ENCODE measurements around the gene SYNE4. TPM values are rescaled to one million over a fixed set of nuclear protein-coding genes. Genes with fewer than 3 reads are reported as not detected.
A peak's percentile ranks its signal among the peaks of the same experiment; 100 is the strongest.

Gene SYNE4, protein sequence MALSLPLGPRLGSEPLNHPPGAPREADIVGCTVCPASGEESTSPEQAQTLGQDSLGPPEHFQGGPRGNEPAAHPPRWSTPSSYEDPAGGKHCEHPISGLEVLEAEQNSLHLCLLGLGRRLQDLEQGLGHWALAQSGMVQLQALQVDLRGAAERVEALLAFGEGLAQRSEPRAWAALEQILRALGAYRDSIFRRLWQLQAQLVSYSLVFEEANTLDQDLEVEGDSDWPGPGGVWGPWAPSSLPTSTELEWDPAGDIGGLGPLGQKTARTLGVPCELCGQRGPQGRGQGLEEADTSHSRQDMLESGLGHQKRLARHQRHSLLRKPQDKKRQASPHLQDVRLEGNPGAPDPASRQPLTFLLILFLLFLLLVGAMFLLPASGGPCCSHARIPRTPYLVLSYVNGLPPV
- 1 to 10 TPM; 1.6 TPM for total RNA-seq
- 0.87 TPM for polyA plus RNA-seq (2013, experiment 1 of 2)
- polyA plus RNA-seq (2013, experiment 2 of 2), result 1.4 TPM
- total RNA-seq, result 0.08 to 2.9 (median 1.0) reads per million in 172 experiments

DNA sequence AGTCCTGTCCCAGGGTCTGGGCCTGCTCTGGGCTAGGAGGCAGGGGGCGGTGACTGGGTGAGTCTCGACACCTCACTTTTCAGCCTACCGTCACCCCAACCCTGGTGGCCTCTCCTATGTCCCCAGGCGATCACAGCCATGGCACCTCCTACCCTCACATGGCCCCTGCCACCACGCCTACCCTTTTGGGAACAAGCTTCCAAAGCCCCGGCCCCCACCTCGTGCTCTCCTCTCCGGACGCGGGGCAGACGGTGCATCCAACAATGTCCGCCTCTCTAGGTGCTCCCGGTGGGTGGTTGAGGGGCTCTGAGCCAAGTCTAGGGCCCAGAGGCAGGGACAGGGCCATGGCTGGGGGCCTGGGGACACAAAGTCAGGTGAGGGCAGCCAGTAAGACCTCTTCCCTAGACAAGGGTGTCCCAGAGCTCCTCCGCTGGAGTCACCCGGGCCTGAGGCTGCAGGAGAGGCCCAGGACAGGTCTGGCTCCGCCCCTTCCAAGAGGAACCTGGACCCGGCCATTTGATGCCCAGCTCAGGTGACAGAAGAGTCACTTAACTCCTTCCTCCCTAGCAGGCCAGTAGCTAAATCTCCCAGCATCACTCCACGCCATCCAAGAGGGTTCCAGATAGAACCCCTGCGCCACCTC, at the start of gene SYNE4:
SYNE4 (minus strand) TSS at position 478 of the 643 bp plus-strand sequence; CDS start at position 346, 132 bp downstream.
- Mint-ChIP-seq H3K27ac (peak within 1 kb of the TSS; percentile 44), H3K4me1 (ENCODE audit: low read depth) (peaks cover 20% of the 10 kb centered on the region), H3K4me3 (peak within 1 kb of the TSS; percentile 79), H3K9me3 (no peaks in the 10 kb centered on the region), H3K27me3 (no peaks in the 10 kb centered on the region), H3K36me3 (ENCODE audit: low read depth) (no peaks in the 10 kb centered on the region)
- POLR2A ChIA-PET, result interaction anchor here (2.9 kb wide), 1 partner anchor 13 kb away, joined by 13 read pairs; the partner anchor contains the start of gene SDHAF1
- H3K9me3 ChIP-seq (ENCODE audit: control insufficient read depth in 1 of 2, insufficient read depth in 1 of 2, low read length in 2 of 2), result no peaks in the 10 kb centered on the region
- peak within 1 kb of the TSS; percentile 31 for H3K4me3 ChIP-seq (ENCODE audit: low read length)
- H3K4me1 ChIP-seq (ENCODE audit: insufficient read depth, low read length), result peaks cover 30% of the 10 kb centered on the region
- DNase-seq (no peak), ATAC-seq (ENCODE audit: poor library complexity) (no peak)
- no peaks in the 10 kb centered on the region for H3K27me3 ChIP-seq (ENCODE audit: control insufficient read depth in 1 of 2, insufficient read depth in 2 of 2, low read length in 2 of 2)
- H3K27ac ChIP-seq (ENCODE audit: low read depth in 1 of 2, low read length in 2 of 2), result no peak within 1 kb of the TSS
- CTCF ChIA-PET, result no interaction called here
- TF ChIP-seq, protein P1, sequence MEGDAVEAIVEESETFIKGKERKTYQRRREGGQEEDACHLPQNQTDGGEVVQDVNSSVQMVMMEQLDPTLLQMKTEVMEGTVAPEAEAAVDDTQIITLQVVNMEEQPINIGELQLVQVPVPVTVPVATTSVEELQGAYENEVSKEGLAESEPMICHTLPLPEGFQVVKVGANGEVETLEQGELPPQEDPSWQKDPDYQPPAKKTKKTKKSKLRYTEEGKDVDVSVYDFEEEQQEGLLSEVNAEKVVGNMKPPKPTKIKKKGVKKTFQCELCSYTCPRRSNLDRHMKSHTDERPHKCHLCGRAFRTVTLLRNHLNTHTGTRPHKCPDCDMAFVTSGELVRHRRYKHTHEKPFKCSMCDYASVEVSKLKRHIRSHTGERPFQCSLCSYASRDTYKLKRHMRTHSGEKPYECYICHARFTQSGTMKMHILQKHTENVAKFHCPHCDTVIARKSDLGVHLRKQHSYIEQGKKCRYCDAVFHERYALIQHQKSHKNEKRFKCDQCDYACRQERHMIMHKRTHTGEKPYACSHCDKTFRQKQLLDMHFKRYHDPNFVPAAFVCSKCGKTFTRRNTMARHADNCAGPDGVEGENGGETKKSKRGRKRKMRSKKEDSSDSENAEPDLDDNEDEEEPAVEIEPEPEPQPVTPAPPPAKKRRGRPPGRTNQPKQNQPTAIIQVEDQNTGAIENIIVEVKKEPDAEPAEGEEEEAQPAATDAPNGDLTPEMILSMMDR (IDR thresholded peaks at IDR 0.05), result no peak
- H3K36me3 ChIP-seq (ENCODE audit: insufficient read depth, low read length), result no peaks in the 10 kb centered on the region
- intact Hi-C loops (cut with DNase I, micrococcal nuclease), result no loop called here

DNA sequence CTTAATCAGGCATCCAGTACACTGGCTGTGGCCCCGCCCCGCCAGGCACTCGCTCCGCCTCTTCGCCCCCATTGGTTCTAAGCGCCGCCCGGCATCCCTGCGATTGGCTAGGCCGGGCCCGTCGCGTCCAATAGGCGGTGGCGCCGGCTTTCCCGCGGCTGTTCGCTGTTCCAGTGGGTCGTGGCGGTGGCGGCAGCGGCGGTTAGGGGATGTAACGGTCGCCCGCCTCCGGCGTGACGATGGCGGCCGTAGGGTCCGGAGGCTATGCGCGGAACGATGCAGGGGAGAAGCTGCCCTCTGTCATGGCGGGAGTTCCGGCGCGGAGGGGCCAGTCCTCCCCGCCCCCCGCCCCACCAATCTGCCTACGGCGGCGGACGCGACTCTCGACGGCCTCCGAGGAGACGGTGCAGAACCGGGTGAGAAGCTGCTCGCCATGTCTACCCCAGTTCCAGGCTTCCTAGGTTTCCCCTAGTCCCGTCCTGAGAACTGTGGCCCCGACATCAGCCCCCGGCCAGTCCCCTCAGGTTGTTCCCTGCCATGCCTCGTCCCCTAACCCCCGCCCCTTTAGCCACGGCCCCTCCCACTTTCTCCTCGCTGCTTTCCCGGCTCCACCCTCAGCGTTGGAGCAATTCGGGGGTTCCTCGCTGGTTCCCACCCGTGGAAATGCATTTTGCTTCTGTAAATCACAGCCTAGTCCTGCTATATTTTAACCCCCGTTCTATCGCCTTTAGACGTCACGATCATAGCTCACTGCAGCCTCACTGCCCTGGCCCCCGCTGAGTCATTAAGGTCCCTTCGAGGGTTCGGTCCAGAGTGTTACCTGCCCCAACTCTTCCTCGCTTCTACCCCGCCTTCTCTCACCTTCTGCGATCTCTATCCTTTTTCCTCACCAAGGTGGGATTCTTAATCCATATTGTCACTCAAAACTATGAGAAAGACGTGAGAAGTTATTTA, 46.4 kb upstream of the SYNE4 start, which contains the start of gene WDR62:
WDR62 (plus strand) TSS at position 165 of the 954 bp plus-strand sequence; CDS start at position 240, 75 bp downstream.
- Mint-ChIP-seq H3K9me3 (no peaks in the 10 kb centered on the region), H3K4me1 (ENCODE audit: low read depth) (peaks cover 37% of the 10 kb centered on the region), H3K36me3 (ENCODE audit: low read depth) (peaks cover 16% of the 10 kb centered on the region), H3K27me3 (no peaks in the 10 kb centered on the region), H3K4me3 (peak within 1 kb of the TSS; percentile 97), H3K27ac (peak within 1 kb of the TSS; percentile 100)
- Histone ChIP-seq H3K4me1 (ENCODE audit: insufficient read depth, low read length) (peaks cover 24% of the 10 kb centered on the region), H3K27ac (ENCODE audit: low read depth in 1 of 2, low read length in 2 of 2) (peak within 1 kb of the TSS; percentile 92 to 96), H3K36me3 (ENCODE audit: insufficient read depth, low read length) (peaks cover 3% of the 10 kb centered on the region), H3K9me3 (ENCODE audit: control insufficient read depth in 1 of 2, insufficient read depth in 1 of 2, low read length in 2 of 2) (no peaks in the 10 kb centered on the region), H3K4me3 (ENCODE audit: low read length) (peak within 1 kb of the TSS; percentile 82), H3K27me3 (ENCODE audit: control insufficient read depth in 1 of 2, insufficient read depth in 2 of 2, low read length in 2 of 2) (no peaks in the 10 kb centered on the region)
- intact Hi-C loops (cut with DNase I, micrococcal nuclease), result loop anchor here (1.0 to 5.0 kb wide), 8 partner anchors 41 to 278 kb away; partner anchors contain the start of genes ALKBH6 (in 2 of the 2), POLR2I (in 2 of the 2), SDHAF1 (in 2 of the 2) and ARHGAP33 (in 1 of the 2)
- peak; percentile 71 for ATAC-seq (ENCODE audit: poor library complexity)
- TF ChIP-seq, protein P1 (IDR thresholded peaks at IDR 0.05), result peak; percentile 34
- ChIA-PET POLR2A (interaction anchor here (1.2 to 2.5 kb wide), 8 partner anchors 41 to 310 kb away, joined by 3 to 21 read pairs (median 5); partner anchors contain the start of genes ALKBH6, POLR2I, TBCB and U2AF1L4), CTCF (interaction anchor here (1.2 to 1.4 kb wide), 2 partner anchors 73 kb away, joined by 4 read pairs; no protein-coding TSS in a partner anchor)
- peak in 12 of 14 experiments; percentile 89 to 96 (median 92) for DNase-seq

Measured in CD4-positive, alpha-beta T cell (primary cell).